ENCODE results near the gene NFE2L2.
"Not testable (repeated sequence)": the region's sequence is repeated elsewhere in the genome, so short reads cannot be mapped to it uniquely, and the experiment has no call there.

Gene NFE2L2

DNA sequence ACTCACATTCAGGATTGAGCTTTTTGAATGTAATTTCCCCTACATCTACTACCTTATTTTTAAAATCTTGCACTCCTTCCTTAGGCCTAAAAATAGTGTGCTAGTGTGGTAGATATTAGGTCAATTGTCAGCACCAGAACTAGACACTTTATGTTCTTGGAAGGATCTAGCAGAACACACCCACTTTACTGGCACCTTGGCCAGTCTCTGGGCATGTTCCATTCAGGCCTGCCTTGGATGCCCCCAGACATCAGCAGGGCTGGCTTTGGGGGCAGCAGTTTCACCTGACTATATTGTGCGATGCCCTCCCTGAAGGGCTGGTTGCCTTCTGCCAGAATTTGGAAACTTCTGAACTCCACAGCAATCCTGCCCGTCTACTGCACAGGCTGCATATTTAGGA, 15.3 kb upstream of the NFE2L2 start:
- DNase-seq (ENCODE audit: low read depth): no peak

DNA sequence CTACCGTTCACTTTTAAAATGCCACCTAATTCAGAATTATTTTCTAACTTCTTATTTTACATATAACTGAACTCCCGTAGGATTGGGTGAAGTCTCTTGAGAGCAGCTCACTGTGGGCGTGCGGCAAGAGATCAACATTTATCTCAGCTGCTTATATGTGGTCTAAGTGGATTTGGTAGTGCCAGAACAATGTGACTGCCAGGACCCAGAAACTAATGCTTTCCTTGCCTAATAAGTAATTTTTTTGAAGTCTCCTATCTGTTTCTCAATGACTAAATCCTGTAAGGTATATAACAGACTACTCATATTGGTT, 11.2 kb upstream of the NFE2L2 start:
- no peak for DNase-seq (ENCODE audit: low read depth)

DNA sequence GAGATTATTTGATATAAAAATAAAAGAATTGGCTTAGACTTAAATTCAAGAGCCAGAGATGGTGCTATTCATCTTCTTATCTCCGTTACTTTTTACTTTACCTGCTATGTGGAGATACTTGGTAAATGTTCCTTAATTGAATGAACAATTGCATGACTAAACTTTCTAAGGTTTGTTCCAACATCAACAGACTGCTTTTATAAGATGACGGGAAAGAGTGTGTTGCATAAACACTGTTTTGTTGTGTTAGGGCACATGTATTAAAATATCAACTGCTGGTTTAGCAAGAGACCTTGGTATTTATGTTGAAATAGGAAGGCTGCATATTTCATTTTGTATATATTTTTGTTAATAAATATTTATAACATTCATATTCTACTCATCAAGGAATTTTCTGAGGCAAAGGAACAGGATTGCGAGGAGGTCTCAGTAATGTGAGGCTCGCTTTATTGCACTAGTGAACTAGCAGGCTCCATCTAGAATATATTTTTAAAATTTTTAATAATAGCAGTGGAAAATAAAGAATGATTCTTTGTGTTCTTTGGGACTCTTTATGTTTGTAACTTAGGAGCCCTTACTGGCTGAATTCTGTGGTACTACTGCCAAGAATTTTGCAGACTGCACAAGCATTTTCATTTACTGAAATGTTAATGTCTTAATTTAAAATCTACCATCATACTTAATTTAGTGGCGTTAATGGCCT, 10.7 kb upstream of the NFE2L2 start:
- no peak for DNase-seq (ENCODE audit: low read depth)

DNA sequence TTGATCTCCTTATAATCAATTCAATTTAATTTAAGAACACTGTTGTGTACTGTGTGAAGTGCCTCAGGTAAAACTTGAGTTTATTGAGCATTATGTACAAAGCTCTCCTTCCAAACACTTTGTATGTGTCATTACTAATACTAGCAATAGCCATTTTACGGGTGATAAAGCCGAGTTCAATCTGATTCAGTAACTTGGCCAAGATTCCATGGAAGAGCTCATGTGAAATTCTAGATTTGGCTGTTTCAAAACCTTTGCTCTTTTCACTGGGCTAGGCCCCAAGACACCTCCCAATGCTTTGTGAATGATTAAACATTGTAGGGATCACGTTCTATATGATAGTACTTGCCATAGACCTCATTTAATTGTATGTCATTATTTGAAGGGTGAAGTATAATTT, 8.9 kb upstream of the NFE2L2 start:
- DNase-seq (ENCODE audit: low read depth): no peak

DNA sequence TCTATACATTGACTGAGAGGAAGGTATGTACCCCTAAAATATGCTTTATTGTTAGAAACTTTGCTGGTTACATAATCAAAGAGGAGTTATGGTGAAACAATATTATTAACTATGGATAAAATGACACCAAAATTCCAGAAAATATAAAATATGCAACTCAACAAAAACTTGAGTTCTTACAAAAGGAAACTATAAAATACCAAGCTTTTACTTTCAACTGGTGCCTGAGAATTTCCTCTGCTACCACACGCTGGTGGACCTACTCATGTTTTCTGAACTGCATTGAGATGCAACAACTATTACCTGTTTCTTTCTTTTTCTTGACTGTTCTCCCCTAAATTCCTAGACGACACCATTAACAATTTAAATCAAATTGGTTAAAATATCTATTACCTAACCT, 8.2 kb upstream of the NFE2L2 start:
- no peak for DNase-seq (ENCODE audit: low read depth)

DNA sequence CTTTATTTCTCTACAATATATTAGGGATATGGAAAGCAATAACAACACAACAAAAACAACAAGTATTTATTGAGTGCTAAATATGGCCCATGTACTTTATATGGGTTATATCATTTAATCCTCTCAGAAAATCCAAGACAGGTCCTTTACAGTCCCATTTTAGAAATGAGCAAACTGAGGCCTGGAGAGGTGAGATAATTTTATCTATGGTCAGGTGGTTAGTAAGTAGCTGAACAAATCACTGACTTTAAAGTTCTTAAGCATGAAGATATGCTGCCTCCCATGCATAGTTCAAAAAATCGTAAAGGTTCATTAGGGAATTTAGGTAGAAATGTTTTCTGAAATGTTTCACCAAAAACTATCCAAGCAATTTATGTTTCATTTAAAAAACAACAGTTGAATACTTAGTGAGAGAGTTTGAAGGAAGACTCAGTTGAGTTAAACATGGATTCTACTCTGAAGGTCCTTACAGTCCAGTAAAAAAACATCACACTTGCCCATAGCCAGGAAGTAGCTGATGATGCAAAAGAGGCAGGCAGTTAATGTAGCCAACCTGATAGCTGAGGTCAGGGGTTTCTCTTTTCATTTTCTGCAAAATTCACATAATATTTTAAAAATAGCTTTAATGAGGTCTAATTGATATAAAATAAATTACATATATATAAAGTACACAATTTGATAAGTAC, 7.6 kb upstream of the NFE2L2 start:
- no peak for DNase-seq (ENCODE audit: low read depth)

DNA sequence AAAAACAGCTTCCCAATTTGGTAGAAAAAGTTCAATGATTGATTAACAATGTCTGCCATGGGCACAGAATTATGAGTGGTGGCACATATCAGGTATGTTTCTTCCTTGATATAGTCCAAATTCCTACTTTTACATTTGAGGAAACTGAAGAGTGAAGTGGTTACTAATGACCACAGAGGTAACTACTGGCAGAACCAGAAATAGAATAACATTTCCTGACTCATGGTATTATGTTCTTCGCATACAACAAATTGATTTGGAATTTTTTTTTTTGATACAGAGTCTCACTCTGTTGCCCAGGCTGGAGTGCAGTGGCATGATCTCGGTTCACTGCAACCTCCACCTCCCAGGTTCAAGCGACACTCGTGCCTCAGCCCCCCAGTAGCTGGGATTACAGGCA, 6.0 kb upstream of the NFE2L2 start:
- no peak for DNase-seq (ENCODE audit: low read depth)

DNA sequence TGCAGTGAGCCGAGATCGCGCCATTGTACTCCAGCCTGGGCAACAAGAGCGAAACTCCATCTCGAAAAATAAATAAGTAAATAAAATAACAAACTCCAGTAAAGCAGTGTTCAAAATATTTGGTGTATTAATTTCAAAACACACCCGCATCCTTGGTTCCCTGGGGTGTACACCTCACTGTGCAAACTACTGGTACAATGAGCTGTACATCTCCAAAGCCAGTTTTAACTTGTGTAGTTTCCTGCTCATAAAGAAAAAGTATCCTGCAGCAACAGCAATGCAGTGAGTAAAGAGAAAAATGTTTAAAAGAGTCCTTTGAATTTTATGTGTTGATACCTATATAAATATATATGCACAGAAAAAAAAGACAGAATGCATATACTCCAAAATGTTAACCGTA, 4.4 kb upstream of the NFE2L2 start:
- DNase-seq (ENCODE audit: low read depth): no peak

DNA sequence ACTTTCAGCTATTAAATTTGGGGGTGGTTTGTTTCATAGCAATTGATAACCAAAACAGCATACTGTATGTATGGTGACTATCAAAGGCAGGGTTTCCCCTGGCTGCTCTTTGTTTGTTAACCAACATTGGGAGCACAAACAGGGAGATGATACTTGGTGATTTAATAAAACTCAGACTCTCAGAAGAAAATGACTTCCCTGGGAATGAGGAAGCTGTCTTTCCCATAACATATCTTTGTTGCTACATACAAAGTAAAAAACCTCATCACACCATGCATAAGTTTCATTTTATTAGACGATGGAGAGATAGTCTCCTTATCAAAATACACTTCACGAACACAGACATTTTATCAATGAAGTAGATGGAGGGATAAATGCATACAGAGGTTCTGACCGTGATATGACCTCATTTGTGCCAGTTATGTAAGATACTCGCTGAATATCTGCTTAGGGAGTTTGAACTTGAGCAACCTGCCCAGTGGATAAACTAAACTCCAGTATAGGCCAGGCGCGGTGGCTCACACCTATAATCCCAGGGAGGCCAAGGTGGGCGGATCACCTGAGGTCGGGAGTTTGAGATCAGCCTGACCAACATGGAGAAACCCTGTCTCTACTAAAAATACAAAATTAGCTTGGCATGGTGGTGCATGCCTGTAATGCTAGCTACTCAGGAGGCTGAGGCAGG, 3.8 kb upstream of the NFE2L2 start:
- DNase-seq (ENCODE audit: low read depth): no peak

DNA sequence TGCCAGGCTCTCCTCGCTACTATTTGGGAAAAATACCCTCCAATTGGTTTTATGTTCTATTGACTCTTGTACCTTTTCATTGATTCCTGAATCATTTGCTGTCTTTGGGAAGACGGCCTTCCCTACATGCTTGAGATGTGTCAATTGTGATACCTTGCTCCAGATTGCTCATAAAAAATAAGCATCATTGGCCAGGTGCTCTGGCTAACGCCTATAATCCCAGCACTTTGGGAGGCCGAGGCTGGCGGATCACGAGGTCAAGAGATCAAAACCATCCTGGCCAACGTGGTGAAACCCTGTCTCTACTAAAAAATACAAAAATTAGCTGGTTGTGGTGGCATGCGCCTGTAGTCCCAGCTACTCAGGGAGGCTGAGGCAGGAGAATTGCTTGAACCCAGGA, 2.4 kb upstream of the NFE2L2 start:
- not testable (repeated sequence) for DNase-seq (ENCODE audit: low read depth)

DNA sequence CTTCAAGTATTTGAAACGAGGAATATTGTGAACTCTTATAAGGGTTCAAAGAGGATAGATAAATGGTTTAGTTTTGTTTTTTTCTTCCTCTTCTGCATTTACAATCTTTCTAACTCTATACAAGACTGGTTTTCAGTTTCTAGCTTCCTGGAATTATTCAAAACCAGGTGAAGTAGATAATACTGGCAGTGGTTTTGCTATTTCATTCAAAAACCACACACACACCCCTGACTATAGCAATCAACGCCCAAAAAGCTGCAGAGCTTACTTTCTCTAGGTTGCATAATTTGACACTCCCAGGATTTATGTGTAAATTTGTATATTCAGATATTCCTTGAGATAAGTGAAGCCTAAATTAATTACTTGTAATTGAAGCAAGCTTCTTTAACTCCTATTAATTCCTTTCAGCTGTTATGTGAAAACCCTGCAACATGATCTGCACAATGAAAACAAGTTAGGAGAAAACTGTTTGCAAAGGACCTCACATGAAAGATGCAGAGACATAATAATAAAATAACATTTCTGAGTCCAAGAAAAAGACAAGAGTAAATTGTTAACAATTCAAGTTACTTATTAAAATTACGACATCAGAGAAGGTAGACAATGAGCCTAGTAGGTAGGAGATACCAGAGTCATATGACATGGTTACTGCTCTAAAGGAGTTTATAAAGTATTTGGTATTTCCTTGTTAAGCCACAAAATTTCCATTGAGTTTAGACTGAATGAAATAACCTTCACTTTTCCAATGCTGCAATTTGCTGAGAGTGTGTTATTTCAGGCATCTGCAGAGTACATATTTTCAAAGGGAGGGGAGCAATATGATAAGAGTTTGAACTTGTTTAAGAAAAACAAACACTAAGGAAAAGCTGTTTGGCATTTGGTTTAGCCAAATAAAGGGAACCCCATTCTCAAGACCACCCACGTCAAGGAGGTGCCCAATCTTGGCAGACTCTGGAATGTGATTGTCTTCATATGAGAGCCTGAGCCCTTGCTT, 1.6 kb upstream of the NFE2L2 start:
- no peak for DNase-seq (ENCODE audit: low read depth)

DNA sequence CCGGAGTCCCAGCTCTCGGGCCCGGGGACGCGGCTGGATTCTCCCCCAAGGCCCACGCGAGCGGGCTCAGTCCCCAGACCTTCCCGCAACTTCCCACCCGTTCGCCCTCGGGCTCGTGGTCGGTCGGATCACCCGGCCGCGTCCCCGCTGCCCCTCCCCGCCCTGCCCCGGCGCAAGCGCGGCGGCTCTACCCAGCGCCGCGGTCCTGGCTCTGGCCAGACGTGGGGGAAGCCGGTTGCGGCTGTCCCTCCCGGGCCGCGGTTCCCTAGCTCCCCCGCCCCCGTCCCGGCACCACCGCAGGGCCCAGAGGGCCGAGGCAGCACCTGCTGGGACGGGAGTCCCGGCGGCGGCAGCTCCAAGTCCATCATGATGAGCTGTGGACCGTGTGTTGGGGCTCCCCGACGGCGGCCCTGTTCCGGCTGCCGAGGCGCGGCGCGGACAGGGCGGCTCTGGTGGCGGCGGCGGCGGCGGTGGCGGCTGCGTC, 276 bp downstream of the NFE2L2 start:
- no peak for DNase-seq (ENCODE audit: low read depth)

DNA sequence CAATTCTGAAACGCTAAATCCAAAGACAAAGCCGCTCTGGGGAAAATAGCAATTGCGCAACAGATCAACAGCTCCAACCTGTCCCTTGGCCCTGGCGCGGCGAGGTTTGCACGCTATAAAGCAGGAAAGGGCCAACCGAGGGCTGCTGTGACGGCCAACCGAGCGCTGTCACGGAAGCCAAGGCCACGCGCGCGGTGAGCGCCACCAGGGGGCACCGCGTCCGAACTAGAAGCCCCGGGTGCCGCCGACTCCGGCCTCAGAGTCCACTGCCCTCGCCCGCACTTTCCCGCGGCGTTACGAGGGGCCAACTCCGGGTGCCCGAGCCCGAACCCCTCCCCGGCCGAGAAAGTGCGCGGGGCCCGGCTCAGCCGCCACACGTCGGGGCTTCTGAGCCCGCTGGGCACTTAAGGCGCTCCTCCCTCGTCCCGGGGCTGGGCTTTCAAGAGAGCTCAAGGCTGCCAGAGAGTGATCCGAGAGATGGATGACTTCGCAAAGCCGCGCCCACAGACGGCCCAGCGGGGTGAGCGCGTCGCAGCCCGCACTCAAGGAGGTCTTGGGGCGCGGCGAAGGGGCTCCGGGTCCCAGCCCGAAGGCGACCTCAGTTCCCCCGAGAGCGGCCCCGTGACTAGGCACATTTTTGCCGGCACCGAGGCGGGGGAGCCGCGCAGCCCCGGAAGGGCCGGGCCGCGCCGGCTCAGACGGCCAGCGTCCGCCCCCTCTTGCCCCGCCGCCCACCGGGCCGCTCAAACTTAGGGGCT, 897 bp downstream of the NFE2L2 start:
- peak; percentile 89 for DNase-seq (ENCODE audit: low read depth)

DNA sequence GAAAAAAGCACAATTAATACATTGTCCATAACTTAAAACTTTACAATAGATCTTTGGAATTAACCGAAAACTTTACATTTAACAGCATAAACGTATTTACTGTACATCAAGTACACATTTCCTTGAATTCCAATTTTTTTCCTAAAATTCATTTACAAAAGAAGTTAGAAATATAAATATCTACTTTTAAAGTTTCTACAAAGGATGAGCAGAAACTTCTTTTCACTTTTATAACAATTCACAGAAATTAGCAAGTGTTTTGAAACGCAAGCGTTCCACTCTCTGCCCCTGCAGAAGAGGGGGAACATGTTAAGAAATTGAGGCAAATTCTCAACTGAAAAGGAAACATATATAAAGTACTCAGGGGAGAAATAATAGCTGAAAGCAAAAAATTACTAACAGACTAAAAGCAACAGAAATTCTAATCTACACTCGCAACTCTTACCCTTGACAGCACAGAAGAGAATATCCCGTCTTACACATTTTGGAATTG, 1.5 kb downstream of the NFE2L2 start:
- DNase-seq (ENCODE audit: low read depth): no peak

DNA sequence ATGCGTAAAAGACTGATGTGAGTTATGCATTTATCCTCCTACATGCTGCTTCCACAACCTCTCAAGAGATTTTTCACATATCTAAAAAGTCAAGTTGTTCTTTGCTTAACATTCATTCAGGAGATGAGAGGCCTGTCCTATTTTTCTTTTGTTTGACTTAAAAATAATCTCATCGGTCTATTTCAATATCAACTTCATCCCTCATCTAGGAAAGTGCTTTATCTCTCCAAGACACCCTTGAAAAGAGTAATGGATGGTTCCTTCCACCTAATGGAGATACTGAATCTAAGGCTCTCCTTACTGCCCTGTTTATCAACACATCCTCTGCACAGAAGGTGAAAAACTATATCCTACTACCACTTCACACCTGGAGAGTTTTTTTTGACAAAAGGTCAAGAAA, 2.4 kb downstream of the NFE2L2 start:
- DNase-seq (ENCODE audit: low read depth): no peak

DNA sequence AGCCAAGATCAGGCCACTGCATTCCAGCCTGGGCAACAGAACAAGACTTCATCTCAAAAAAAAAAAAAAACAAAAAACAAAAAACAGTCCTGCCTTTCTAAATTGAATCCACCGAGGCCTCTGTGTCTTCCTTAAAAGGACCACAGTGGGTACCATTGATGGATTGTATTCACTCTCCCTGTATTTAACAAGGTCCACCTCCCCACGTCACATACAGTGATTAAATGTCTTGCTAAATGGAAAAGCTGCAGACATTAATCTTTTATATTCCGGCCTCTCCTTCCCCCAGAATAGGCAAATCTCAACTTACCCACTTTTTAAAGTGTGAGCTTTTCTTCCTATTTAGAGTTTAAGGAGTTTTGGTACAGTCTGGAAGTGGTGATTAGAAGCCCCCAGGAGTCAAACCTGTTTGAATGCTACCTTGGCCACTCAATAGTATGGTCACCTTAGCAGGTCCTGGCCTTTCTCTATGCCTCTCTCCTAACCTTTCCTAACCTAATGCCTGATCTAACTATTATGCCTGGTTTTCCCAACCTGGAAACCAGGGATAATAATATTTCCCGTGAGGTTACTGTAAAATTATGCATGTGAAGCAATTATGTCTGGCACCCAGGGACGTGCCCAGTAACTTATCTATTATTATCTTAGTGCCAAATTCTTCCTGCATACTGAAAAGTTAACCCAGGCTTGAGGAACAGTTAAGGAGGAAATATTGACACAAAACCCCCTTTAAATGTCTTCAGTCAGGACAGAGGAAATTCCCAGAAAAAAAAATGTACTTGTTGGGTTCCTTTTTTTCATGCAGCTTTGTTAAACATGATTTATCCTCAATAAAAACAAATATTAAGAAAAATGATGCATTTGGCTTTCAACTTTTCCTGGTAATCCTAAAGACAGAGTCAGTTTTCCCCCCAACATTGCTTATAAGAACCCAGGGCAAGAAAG, 3.1 kb downstream of the NFE2L2 start:
- no peak for DNase-seq (ENCODE audit: low read depth)

DNA sequence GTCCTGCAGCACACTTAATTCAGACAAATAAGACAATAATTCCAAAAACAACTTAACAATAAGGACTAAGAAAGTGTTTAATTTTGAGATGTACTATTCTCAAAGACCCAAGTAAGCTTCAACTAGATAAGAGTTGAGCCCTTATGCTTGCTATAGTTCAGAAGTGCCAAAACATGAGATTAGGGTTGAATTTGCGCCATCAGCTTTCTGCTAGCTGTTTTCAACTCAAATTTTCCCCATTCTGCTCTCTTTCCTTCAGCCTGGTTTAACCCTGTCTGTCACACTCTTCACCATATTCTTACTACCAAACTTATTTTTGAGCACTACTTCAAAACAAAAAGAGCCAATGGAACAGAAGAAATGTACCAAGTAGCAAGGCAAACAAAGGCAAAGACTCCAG, 4.1 kb downstream of the NFE2L2 start:
- DNase-seq (ENCODE audit: low read depth): no peak

DNA sequence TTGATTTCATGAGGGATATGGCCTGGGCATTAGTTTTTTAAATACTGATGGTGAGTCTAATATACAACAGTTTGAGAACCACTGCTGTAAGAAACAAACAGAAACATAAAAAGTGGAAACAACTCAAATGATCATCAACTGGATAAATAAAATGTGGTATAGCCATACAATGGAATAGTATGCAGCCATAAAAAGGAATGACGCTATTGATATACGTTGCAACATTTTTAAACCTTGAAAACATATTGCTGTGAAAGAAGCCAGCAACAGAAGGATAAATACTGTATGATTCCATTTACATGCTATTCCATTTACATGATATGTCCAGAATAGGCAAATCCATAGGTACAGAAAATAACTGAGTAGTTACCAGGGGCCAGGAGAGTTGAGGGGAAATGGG, 6.5 kb downstream of the NFE2L2 start:
- no peak for DNase-seq (ENCODE audit: low read depth)

DNA sequence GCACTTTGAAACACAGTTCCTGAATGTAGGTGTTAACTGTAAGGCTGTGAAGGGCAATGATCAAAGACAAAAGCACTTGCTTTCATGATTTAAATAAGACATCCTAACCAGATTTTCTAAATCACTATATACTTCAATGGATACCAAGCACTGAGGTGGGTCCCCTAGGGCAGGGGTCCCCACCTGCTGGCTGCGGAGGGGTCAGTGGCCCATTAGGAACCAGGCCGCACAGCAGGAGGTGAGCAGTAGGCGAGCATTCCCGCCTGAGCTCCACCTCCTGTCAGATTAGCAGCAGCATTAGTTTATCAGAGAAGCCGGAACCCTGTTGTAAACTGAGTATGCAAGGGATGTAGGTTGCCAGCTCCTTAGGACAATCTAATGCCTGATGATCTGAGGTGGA, 7.1 kb downstream of the NFE2L2 start:
- no peak for DNase-seq (ENCODE audit: low read depth)

DNA sequence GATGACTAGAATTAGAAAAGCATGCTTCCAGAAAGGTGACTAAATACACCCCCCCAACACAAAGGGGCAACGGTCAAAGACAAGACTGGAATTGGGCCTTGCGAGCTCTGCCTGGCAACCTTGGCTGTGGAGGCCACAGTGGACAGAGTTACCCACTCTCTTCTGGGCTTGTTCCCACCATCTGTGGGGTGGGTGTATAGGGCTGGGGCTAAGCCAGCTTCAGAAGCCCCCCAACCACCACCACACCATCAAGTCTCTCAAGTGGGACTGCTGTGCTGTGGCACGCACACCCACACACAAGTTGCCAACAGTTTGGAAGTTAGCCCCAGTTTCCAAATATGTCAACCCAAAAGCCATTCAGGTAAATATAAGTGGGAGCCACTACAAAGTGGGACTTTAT, 7.8 kb downstream of the NFE2L2 start:
- DNase-seq (ENCODE audit: low read depth): no peak
